ENCODE data around the gene SLC46A3.

DNA sequence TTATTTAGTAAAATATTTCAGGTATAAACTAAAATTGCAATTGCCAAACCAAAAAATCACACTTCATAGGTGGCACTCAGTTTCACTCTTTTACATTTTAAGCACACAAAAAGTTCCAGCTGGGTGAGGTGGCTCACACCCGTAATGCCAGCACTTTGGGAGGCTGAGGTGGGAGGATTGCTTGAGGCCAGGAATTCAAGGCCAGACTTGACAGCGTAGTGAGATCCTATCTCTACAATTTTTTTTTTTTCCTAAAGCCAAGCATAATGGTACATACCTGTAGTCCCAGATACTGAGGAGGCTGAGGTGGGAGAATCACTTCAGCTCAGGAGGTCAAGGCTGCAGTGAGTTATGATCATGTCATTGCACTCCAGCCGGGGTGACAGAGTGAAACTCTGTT is 20.6 kb upstream of the SLC46A3 start:
- TF ChIP-seq, protein P1, sequence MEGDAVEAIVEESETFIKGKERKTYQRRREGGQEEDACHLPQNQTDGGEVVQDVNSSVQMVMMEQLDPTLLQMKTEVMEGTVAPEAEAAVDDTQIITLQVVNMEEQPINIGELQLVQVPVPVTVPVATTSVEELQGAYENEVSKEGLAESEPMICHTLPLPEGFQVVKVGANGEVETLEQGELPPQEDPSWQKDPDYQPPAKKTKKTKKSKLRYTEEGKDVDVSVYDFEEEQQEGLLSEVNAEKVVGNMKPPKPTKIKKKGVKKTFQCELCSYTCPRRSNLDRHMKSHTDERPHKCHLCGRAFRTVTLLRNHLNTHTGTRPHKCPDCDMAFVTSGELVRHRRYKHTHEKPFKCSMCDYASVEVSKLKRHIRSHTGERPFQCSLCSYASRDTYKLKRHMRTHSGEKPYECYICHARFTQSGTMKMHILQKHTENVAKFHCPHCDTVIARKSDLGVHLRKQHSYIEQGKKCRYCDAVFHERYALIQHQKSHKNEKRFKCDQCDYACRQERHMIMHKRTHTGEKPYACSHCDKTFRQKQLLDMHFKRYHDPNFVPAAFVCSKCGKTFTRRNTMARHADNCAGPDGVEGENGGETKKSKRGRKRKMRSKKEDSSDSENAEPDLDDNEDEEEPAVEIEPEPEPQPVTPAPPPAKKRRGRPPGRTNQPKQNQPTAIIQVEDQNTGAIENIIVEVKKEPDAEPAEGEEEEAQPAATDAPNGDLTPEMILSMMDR (conservative IDR thresholded peaks at IDR 0.05) = no peak
- TF ChIP-seq ZFX (IDR thresholded peaks at IDR 0.05) = no peak

Measured in C4-2B (cell line).